Peyer's patch (tissue), 4 donors: ENCODE measurements around the gene ABCF2. TPM values are rescaled to one million over a fixed set of nuclear protein-coding genes. Genes with fewer than 3 reads are reported as not detected.

ENCODE experiments used
- DNase-seq, 3 donors: peaks; one replicate each; pipeline ENCODE4 v3.0.0-alpha.2; 2017 to 2019
- H3K27ac ChIP-seq, 4 donors: fragments of 200-600 bp; sonication (generic); one replicate each; pipeline ENCODE4 v1.5.1; 2016 to 2019
- H3K27me3 ChIP-seq, 2 donors: fragments of 200-600 bp; sonication (generic); one replicate each; pipeline ENCODE4 v1.5.1; 2019
- H3K36me3 ChIP-seq, 3 donors: fragments of 200-600 bp; sonication (generic); one replicate each; pipeline ENCODE4 v1.5.1; 2016 to 2019
- H3K4me1 ChIP-seq, 4 donors: fragments of 200-600 bp; sonication (generic); one replicate each; pipeline ENCODE4 v1.5.1; 2016 to 2019
- H3K4me3 ChIP-seq, 4 donors: fragments of 200-600 bp; sonication (generic); 1 replicate in 3 of 4; 2 replicates in 1 of 4; pipeline ENCODE4 v1.5.1; 2016 to 2019; ENCODE audit warnings: mild to moderate bottlenecking in 1 of 4
- H3K9me3 ChIP-seq, 4 donors: fragments of 200-600 bp; sonication (generic); one replicate each; pipeline ENCODE4 v1.5.1; 2016 to 2019; ENCODE audit warnings: mild to moderate bottlenecking in 1 of 4
- CTCF ChIP-seq, 6 experiments: fragments of 450-650 bp in 4 of 6; fragments of 200-600 bp in 2 of 6; sonication (generic) in 1 of 6; IDR thresholded peaks; one replicate each; pipeline ENCODE4 v1.5.1; 2017 to 2019; ENCODE audit warnings: antibody characterized with exemption in 6 of 6, mild to moderate bottlenecking in 3 of 6, moderate library complexity in 1 of 6
- POLR2A ChIP-seq, 2 donors: fragments of 450-650 bp; IDR thresholded peaks; one replicate each; pipeline ENCODE4 v1.5.1; 2017; ENCODE audit warnings: antibody characterized with exemption in 2 of 2, mild to moderate bottlenecking in 2 of 2, moderate library complexity in 2 of 2
- total RNA-seq, 4 donors: library from RNA; depleted of rRNA; stranded (reverse); fragments of >200 nt; gene quantifications; one replicate each; pipeline ENCODE4 v1.1.0, GENCODE V29; 2016

ABCF2 gene
- total RNA-seq, 4 donors from 2014 or later = 20.7 to 29.7 (median 26.4) TPM

- H3K36me3 ChIP-seq = no peaks in the 10 kb centered on the region
- H3K4me1 ChIP-seq = no peaks in the 10 kb centered on the region
- no peak overlapping the region for H3K4me3 ChIP-seq
- TF ChIP-seq CTCF (IDR thresholded peaks at IDR 0.05) (no peak), POLR2A (IDR thresholded peaks at IDR 0.05) (no peak)
- H3K27me3 ChIP-seq = peaks cover 0 to 4% of the 10 kb centered on the region in 2 donors
- no peaks in the 10 kb centered on the region for H3K9me3 ChIP-seq
- no peak overlapping the region for H3K27ac ChIP-seq
- DNase-seq = no peak
Observed at GRCh38 chr7:151175793-151176311, 51.2 kb downstream of the ABCF2 start.

DNA sequence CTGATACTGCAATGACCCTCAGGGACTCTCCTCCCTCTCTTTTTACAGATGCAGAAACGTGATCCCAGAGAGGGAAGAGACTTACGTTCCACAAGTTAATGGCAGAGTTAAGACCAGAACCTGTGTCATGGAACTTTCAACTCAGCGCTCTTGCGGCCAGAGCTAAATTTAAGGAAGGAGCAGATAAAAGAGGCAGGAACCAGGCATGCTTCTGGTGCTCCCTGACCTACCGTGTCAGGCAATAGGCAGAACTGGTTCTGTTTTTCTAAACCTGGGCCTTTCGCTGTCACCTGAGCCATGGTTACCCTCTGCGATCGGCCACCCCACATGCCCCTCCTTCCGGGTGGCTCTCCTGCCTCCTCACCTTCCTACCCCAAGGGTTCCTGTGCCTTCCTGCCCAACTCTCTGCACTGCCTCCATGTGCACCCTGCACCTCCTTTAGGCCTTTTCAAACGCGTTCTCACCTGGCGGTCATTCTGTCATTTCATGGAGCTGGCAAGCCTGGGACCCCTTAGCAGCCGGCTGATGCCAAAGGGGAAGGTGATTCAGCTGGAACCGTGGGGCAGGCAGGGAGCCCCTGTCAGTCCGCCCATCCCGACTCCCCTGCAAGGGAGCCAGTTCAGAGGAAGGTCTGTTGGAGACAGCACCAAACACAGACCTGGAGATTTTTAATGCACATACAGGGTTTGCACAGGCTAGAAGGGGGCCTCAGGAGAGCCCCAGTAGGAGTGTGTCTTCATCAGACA, 51.8 kb downstream of the ABCF2 start:
- H3K4me3 ChIP-seq = no peak overlapping the region
- DNase-seq = no peak
- peaks cover 0 to 4% of the 10 kb centered on the region in 2 donors for H3K27me3 ChIP-seq
- no peaks in the 10 kb centered on the region for H3K9me3 ChIP-seq
- no peaks in the 10 kb centered on the region for H3K4me1 ChIP-seq
- H3K36me3 ChIP-seq = no peaks in the 10 kb centered on the region
- H3K27ac ChIP-seq = no peak overlapping the region
- TF ChIP-seq CTCF (IDR thresholded peaks at IDR 0.05) = no peak
- no peak for TF ChIP-seq POLR2A (IDR thresholded peaks at IDR 0.05)

DNA sequence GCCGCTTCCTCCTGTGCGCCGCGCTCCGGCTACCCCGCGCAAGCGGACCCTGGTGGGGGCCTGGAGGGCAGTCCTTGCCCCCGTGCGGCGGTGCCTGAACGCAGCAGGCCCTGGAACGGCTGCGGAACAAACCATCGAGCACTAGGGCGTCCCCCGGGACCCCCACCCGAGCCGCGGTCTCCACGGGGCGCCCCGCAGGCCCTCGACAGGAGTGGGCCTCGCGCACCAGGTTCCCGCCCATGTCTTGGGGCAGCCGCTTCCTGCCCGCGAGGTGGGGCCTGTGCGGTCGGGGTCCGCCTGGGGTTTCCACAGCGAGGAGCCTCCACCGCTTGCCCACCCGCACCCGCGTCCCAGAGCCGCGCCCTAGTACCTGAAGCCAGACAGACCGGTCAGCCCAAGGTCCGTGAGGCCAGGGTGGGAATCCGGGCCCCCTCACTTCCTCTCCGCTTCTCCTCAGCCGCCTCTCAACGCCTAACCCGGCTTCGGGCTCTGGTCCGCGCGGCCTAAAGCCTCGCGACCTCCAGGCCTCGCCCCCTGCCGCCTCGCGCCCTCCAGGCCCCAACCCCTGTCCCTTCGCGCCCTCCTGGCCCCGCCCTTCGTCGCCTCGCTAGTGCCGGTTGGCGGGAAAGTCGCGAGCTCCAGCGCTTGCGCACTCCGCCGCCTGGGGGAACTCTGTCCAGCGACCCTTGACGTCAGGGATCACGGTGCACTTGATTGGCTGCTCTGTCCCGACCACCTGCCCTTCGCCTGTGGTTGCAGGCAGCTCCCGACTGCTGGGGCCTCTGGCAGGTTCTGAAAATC, 52.6 kb downstream of the ABCF2 start:
- TF ChIP-seq POLR2A (IDR thresholded peaks at IDR 0.05) (no peak), CTCF (IDR thresholded peaks at IDR 0.05) (no peak)
- Histone ChIP-seq H3K4me1 (no peaks in the 10 kb centered on the region), H3K27me3 (peaks cover 0 to 4% of the 10 kb centered on the region in 2 donors), H3K4me3 (no peak overlapping the region), H3K27ac (no peak overlapping the region), H3K36me3 (no peaks in the 10 kb centered on the region), H3K9me3 (no peaks in the 10 kb centered on the region)
- DNase-seq = peak in 1 of 3 donors; percentile 52

DNA sequence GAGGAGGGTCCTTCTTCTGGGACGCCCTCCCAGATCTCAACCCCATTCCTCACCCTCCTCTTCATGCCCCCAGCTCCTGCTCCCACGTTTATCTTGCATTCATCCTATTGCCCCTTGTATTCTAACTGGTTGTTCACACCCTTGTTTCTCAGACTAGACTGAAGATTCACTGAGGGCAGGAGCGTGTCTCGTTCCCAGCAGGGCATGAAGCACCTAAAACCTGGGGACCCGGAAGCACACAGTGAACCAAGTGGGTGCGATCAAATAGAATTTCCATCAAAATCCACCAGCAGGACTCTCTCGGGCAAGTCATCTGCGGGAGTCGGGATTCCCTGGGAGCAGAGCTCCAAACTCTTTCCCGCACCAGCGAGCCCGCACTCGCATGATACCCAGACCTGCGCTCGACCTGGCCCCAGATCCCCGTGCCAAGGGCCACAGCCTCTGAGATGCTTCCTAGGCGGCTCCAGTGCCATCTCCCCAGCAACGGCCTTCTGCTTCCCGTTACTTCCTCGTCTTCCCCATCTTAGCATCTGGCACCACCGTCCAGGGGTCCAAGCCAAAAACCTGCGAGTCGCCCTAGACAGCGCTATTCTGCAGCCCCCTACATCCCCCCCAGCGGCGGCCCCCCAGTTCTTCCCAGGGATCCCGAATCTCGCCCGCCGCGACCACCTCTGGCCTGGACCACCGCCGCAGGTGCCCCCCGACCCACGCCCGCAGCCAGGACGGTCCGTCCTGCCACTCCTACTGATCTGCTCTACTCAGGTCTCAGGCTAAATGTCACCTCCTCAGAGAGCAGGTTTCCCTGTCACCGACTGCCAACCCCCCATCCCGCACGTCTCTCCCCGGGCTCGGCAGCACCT, 53.4 kb downstream of the ABCF2 start:
- H3K36me3 ChIP-seq = no peaks in the 10 kb centered on the region
- DNase-seq = no peak
- no peaks in the 10 kb centered on the region for H3K9me3 ChIP-seq
- H3K4me3 ChIP-seq = no peak overlapping the region
- no peaks in the 10 kb centered on the region for H3K4me1 ChIP-seq
- H3K27me3 ChIP-seq = peaks cover 0 to 8% of the 10 kb centered on the region in 2 donors
- H3K27ac ChIP-seq = no peak overlapping the region
- TF ChIP-seq POLR2A (IDR thresholded peaks at IDR 0.05) (no peak), CTCF (IDR thresholded peaks at IDR 0.05) (no peak)
